Activated CD8-positive, alpha-beta memory T cell treated with anti-CD3 and anti-CD28 coated beads, Interleukin-2, amount 10 ng/mL, durations not matched to agents 7 days and 5 days (primary cell): Measurements from ENCODE around the gene ZNF462. TPM values are rescaled to one million over a fixed set of nuclear protein-coding genes. Genes with fewer than 3 reads are reported as not detected.

ENCODE experiments used
- ATAC-seq: fragments of 150-1000 bp; cut with Tn5 transposase; one replicate; pipeline ENCODE4 v1.10.0; 2021; ENCODE audit warnings: moderate library complexity
- CTCF ChIA-PET: fragments of 350-600 bp; sonication (Branson Sonifier 250); formaldehyde crosslinking; loops from one replicate; lab custom pipeline; 2021; ENCODE audit warnings: antibody characterized with exemption; lab: Charles Lee
- DNase-seq: peaks from one replicate; pipeline ENCODE4 v3.0.0-alpha.2; 2020
- H3K27ac Mint-ChIP-seq: one replicate; pipeline ENCODE4 v1.8.0; 2021; ENCODE audit warnings: mild to moderate bottlenecking, mixed read lengths
- H3K27me3 Mint-ChIP-seq: one replicate; pipeline ENCODE4 v1.8.0; 2021; ENCODE audit warnings: mixed read lengths
- H3K36me3 Mint-ChIP-seq: one replicate; pipeline ENCODE4 v1.8.0; 2021; ENCODE audit warnings: mild to moderate bottlenecking, mixed read lengths
- H3K4me1 Mint-ChIP-seq: one replicate; pipeline ENCODE4 v1.8.0; 2021; ENCODE audit warnings: mixed read lengths
- H3K4me3 Mint-ChIP-seq: one replicate; pipeline ENCODE4 v1.8.0; 2021; ENCODE audit warnings: mild to moderate bottlenecking, moderate library complexity, mixed read lengths
- H3K9me3 Mint-ChIP-seq: one replicate; pipeline ENCODE4 v1.8.0; 2022; ENCODE audit warnings: low read depth, mixed read lengths
- total RNA-seq, 2 experiments: library from RNA; stranded (reverse); gene quantifications; one replicate each; pipeline ENCODE4 v1.2.3, GENCODE V29; 2021

ZNF462 gene
- total RNA-seq, 2 experiments from 2014 or later = 0.18 to 0.26 TPM

- CTCF ChIA-PET = no interaction called here
- DNase-seq (no peak), ATAC-seq (no peak)
- Mint-ChIP-seq H3K4me3 (no peak overlapping the region), H3K4me1 (peaks cover 1% of the 10 kb centered on the region), H3K36me3 (no peaks in the 10 kb centered on the region), H3K27me3 (peaks cover 13% of the 10 kb centered on the region), H3K9me3 (no peaks in the 10 kb centered on the region), H3K27ac (no peak overlapping the region)
Measured at GRCh38 chr9:106869028-106869427, 6.1 kb downstream of the ZNF462 start.

GRCh38 chr9:106869458-106869857, 6.5 kb downstream of the ZNF462 start:
- no peaks in the 10 kb centered on the region for H3K4me1 Mint-ChIP-seq
- DNase-seq = no peak
- no peaks in the 10 kb centered on the region for H3K9me3 Mint-ChIP-seq
- no peak overlapping the region for H3K4me3 Mint-ChIP-seq
- no peaks in the 10 kb centered on the region for H3K36me3 Mint-ChIP-seq
- H3K27me3 Mint-ChIP-seq = peaks cover 9% of the 10 kb centered on the region
- no peak for ATAC-seq
- no peak overlapping the region for H3K27ac Mint-ChIP-seq
- CTCF ChIA-PET = no interaction called here

- H3K4me3 Mint-ChIP-seq = no peak overlapping the region
Measured at GRCh38 chr9:106872641-106873040, 9.7 kb downstream of the ZNF462 start.

GRCh38 chr9:106874031-106874430, 11.1 kb downstream of the ZNF462 start:
- CTCF ChIA-PET = no interaction called here
- no peaks in the 10 kb centered on the region for H3K4me1 Mint-ChIP-seq
- no peaks in the 10 kb centered on the region for H3K27me3 Mint-ChIP-seq
- H3K4me3 Mint-ChIP-seq = no peak overlapping the region
- H3K27ac Mint-ChIP-seq = no peak overlapping the region
- H3K9me3 Mint-ChIP-seq = no peaks in the 10 kb centered on the region
- no peaks in the 10 kb centered on the region for H3K36me3 Mint-ChIP-seq
- ATAC-seq (no peak), DNase-seq (no peak)

More at GRCh38 chr9:106872641-106873040, 9.7 kb downstream of the ZNF462 start:
- no peak for ATAC-seq
- H3K36me3 Mint-ChIP-seq = no peaks in the 10 kb centered on the region
- no peak overlapping the region for H3K27ac Mint-ChIP-seq
- no peaks in the 10 kb centered on the region for H3K9me3 Mint-ChIP-seq
- DNase-seq = no peak
- no peaks in the 10 kb centered on the region for H3K4me1 Mint-ChIP-seq
- CTCF ChIA-PET = no interaction called here
- no peaks in the 10 kb centered on the region for H3K27me3 Mint-ChIP-seq

GRCh38 chr9:106874652-106875051, 11.7 kb downstream of the ZNF462 start:
- Mint-ChIP-seq H3K4me1 (no peaks in the 10 kb centered on the region), H3K4me3 (no peak overlapping the region), H3K27ac (no peak overlapping the region), H3K27me3 (no peaks in the 10 kb centered on the region), H3K36me3 (no peaks in the 10 kb centered on the region), H3K9me3 (no peaks in the 10 kb centered on the region)
- DNase-seq (no peak), ATAC-seq (no peak)
- CTCF ChIA-PET = no interaction called here

- Mint-ChIP-seq H3K27ac (no peak overlapping the region), H3K9me3 (no peaks in the 10 kb centered on the region), H3K4me1 (no peaks in the 10 kb centered on the region), H3K27me3 (no peaks in the 10 kb centered on the region), H3K36me3 (no peaks in the 10 kb centered on the region), H3K4me3 (no peak overlapping the region)
- CTCF ChIA-PET = no interaction called here
- no peak for ATAC-seq
- DNase-seq = no peak
Measured at GRCh38 chr9:106875529-106875928, 12.6 kb downstream of the ZNF462 start.

- CTCF ChIA-PET = no interaction called here
- DNase-seq (no peak), ATAC-seq (no peak)
- Mint-ChIP-seq H3K36me3 (no peaks in the 10 kb centered on the region), H3K9me3 (no peaks in the 10 kb centered on the region), H3K27me3 (no peaks in the 10 kb centered on the region), H3K27ac (no peak overlapping the region), H3K4me1 (no peaks in the 10 kb centered on the region), H3K4me3 (no peak overlapping the region)
Measured at GRCh38 chr9:106877345-106877744, 14.4 kb downstream of the ZNF462 start.

GRCh38 chr9:106878081-106878837, 15.3 kb downstream of the ZNF462 start:
- Mint-ChIP-seq H3K27me3 (no peaks in the 10 kb centered on the region), H3K27ac (no peak overlapping the region), H3K36me3 (no peaks in the 10 kb centered on the region), H3K9me3 (peaks cover 2% of the 10 kb centered on the region), H3K4me3 (no peak overlapping the region), H3K4me1 (no peaks in the 10 kb centered on the region)
- no peak for DNase-seq
- ATAC-seq = no peak
- CTCF ChIA-PET = no interaction called here

- no peak overlapping the region for H3K27ac Mint-ChIP-seq
- H3K27me3 Mint-ChIP-seq = no peaks in the 10 kb centered on the region
- ATAC-seq (no peak), DNase-seq (no peak)
- no peaks in the 10 kb centered on the region for H3K4me1 Mint-ChIP-seq
- CTCF ChIA-PET = no interaction called here
- peaks cover 2% of the 10 kb centered on the region for H3K9me3 Mint-ChIP-seq
- no peak overlapping the region for H3K4me3 Mint-ChIP-seq
- H3K36me3 Mint-ChIP-seq = no peaks in the 10 kb centered on the region
Measured at GRCh38 chr9:106878934-106879333, 16.0 kb downstream of the ZNF462 start.

GRCh38 chr9:106879439-106879882, 16.5 kb downstream of the ZNF462 start:
- CTCF ChIA-PET = no interaction called here
- no peak overlapping the region for H3K27ac Mint-ChIP-seq
- peaks cover 2% of the 10 kb centered on the region for H3K9me3 Mint-ChIP-seq
- H3K4me1 Mint-ChIP-seq = no peaks in the 10 kb centered on the region
- H3K4me3 Mint-ChIP-seq = no peak overlapping the region
- H3K36me3 Mint-ChIP-seq = no peaks in the 10 kb centered on the region
- H3K27me3 Mint-ChIP-seq = no peaks in the 10 kb centered on the region
- ATAC-seq = no peak
- DNase-seq = no peak

- no peak for DNase-seq
- peaks cover 2% of the 10 kb centered on the region for H3K9me3 Mint-ChIP-seq
- ATAC-seq = no peak
- no peaks in the 10 kb centered on the region for H3K36me3 Mint-ChIP-seq
- H3K4me1 Mint-ChIP-seq = no peaks in the 10 kb centered on the region
- no peak overlapping the region for H3K4me3 Mint-ChIP-seq
- H3K27me3 Mint-ChIP-seq = no peaks in the 10 kb centered on the region
- CTCF ChIA-PET = no interaction called here
- no peak overlapping the region for H3K27ac Mint-ChIP-seq
Measured at GRCh38 chr9:106880081-106880480, 17.1 kb downstream of the ZNF462 start.

- H3K9me3 Mint-ChIP-seq = peaks cover 2% of the 10 kb centered on the region
- no peak overlapping the region for H3K4me3 Mint-ChIP-seq
- no peaks in the 10 kb centered on the region for H3K4me1 Mint-ChIP-seq
- no peak for DNase-seq
- no peak overlapping the region for H3K27ac Mint-ChIP-seq
- no peak for ATAC-seq
- H3K27me3 Mint-ChIP-seq = no peaks in the 10 kb centered on the region
- H3K36me3 Mint-ChIP-seq = no peaks in the 10 kb centered on the region
- CTCF ChIA-PET = no interaction called here
Measured at GRCh38 chr9:106880863-106881262, 17.9 kb downstream of the ZNF462 start.

GRCh38 chr9:106883030-106883429, 20.1 kb downstream of the ZNF462 start:
- Mint-ChIP-seq H3K9me3 (peaks cover 2% of the 10 kb centered on the region), H3K4me3 (no peak overlapping the region), H3K27ac (no peak overlapping the region), H3K27me3 (no peaks in the 10 kb centered on the region), H3K4me1 (no peaks in the 10 kb centered on the region), H3K36me3 (no peaks in the 10 kb centered on the region)
- no peak for DNase-seq
- CTCF ChIA-PET = no interaction called here
- ATAC-seq = no peak

- CTCF ChIA-PET = no interaction called here
- no peak for ATAC-seq
Measured at GRCh38 chr9:106883626-106884190, 20.7 kb downstream of the ZNF462 start.

More at GRCh38 chr9:106883626-106884190, 20.7 kb downstream of the ZNF462 start:
- Mint-ChIP-seq H3K4me1 (no peaks in the 10 kb centered on the region), H3K9me3 (peaks cover 2% of the 10 kb centered on the region), H3K27ac (no peak overlapping the region), H3K4me3 (no peak overlapping the region), H3K27me3 (no peaks in the 10 kb centered on the region), H3K36me3 (no peaks in the 10 kb centered on the region)
- DNase-seq = no peak
